Neutrophil (primary cell): ENCODE results near the gene KRTAP10-2.
"Not testable (repeated sequence)": the region's sequence is repeated elsewhere in the genome, so short reads cannot be mapped to it uniquely, and the experiment has no call there.

Experiments
- H3K27ac ChIP-seq: fragments of 200-600 bp; sonication (generic); 2 replicates; pipeline ENCODE4 v1.5.1; 2016; ENCODE audit warnings: mild to moderate bottlenecking, moderate library complexity
- H3K27me3 ChIP-seq: fragments of 200-600 bp; sonication (generic); 2 replicates; pipeline ENCODE4 v1.6.0; 2016; ENCODE audit warnings: mild to moderate bottlenecking
- H3K36me3 ChIP-seq: fragments of 200-600 bp; sonication (generic); 2 replicates; pipeline ENCODE4 v1.5.1; 2017
- H3K4me1 ChIP-seq, 2 experiments: fragments of 200-600 bp in 1 of 2; sonication (generic) in 1 of 2; 1 replicate in 1 of 2; 2 replicates in 1 of 2; pipeline versions ENCODE4 v1.5.1 to v1.6.1; 2013 to 2016; ENCODE audit warnings: low read depth in 1 of 2, low read length in 1 of 2, mild to moderate bottlenecking in 1 of 2, moderate library complexity in 1 of 2; ENCODE audit not compliant: control insufficient read depth in 1 of 2, insufficient read depth in 1 of 2
- H3K4me3 ChIP-seq, 2 experiments: fragments of 200-600 bp in 1 of 2; sonication (generic) in 1 of 2; 1 replicate in 1 of 2; 2 replicates in 1 of 2; pipeline ENCODE4 v1.5.1; 2013 to 2016; ENCODE audit warnings: low read depth in 1 of 2, low read length in 1 of 2, mild to moderate bottlenecking in 1 of 2, moderate library complexity in 1 of 2
- H3K9me3 ChIP-seq: fragments of 200-600 bp; sonication (generic); 2 replicates; pipeline ENCODE4 v1.5.1; 2016
- TF ChIP-seq, protein P1 (sequence below): fragments of 200-600 bp; sonication (generic); IDR thresholded peaks from 2 replicates; pipeline ENCODE4 v1.5.1; 2016; ENCODE audit warnings: antibody characterized with exemption

Gene KRTAP10-2

DNA sequence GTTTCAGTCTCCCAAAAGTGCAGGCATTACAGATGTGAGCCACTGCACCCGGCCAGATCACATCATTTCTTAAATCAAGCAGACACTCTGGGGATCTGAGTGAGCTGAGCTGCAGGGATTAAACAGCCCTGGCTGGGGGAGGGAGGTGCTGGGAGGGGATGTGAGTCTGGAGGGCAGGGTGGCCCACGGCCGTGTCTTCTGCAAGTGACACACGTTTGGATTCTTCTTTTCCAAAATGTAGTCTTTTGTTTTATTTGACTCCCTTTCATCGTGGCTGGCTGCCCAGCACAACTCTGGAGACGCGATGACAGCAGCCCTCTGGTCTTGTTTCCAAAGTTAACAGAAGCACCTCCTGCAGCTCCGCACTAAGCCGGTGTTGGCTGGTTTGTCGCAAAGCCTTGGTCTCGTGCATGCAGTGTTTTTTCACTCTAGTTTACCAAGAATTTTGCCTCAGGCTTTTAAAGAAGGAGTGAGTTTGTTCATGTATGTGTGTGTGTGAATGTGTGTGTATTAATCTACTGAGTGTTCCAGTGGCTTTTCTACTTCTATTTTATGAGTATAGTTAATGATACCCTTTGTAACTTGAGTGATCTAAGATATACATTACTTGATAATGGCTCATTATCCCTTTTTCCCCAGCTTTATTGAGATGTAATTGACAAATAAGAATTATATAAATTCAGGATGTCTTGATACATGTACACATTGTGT, 31.9 kb upstream of the KRTAP10-2 start:
- H3K9me3 ChIP-seq: no peaks in the 10 kb centered on the region
- TF ChIP-seq, protein P1, sequence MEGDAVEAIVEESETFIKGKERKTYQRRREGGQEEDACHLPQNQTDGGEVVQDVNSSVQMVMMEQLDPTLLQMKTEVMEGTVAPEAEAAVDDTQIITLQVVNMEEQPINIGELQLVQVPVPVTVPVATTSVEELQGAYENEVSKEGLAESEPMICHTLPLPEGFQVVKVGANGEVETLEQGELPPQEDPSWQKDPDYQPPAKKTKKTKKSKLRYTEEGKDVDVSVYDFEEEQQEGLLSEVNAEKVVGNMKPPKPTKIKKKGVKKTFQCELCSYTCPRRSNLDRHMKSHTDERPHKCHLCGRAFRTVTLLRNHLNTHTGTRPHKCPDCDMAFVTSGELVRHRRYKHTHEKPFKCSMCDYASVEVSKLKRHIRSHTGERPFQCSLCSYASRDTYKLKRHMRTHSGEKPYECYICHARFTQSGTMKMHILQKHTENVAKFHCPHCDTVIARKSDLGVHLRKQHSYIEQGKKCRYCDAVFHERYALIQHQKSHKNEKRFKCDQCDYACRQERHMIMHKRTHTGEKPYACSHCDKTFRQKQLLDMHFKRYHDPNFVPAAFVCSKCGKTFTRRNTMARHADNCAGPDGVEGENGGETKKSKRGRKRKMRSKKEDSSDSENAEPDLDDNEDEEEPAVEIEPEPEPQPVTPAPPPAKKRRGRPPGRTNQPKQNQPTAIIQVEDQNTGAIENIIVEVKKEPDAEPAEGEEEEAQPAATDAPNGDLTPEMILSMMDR: no peak
- no peaks in the 10 kb centered on the region for H3K4me1 ChIP-seq
- no peaks in the 10 kb centered on the region for H3K36me3 ChIP-seq
- H3K4me3 ChIP-seq: no peak overlapping the region
- peaks cover 37% of the 10 kb centered on the region for H3K27me3 ChIP-seq
- no peak overlapping the region for H3K27ac ChIP-seq

DNA sequence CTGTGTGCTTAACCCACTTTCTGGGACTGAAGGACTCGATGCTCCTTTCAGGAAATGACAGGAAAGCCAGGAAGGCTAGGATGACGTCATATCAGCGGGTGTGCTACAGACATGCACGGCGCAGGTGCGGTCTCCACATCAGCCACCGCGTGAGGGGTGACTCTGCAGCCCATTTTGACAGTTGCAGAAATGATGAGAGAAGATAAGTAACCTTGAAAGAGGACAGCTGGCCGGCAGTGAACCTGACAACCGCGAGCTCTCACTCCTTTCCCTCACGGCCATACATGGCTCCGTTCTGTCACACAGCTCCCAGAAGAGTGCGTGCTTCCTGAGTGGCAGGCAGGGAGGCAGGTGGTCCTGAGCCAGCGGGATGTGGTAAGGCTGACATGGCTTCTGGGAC, 30.8 kb upstream of the KRTAP10-2 start:
- Histone ChIP-seq H3K9me3 (no peaks in the 10 kb centered on the region), H3K4me3 (no peak overlapping the region), H3K4me1 (no peaks in the 10 kb centered on the region), H3K27me3 (peaks cover 37% of the 10 kb centered on the region), H3K27ac (no peak overlapping the region), H3K36me3 (no peaks in the 10 kb centered on the region)
- TF ChIP-seq, protein P1: no peak

DNA sequence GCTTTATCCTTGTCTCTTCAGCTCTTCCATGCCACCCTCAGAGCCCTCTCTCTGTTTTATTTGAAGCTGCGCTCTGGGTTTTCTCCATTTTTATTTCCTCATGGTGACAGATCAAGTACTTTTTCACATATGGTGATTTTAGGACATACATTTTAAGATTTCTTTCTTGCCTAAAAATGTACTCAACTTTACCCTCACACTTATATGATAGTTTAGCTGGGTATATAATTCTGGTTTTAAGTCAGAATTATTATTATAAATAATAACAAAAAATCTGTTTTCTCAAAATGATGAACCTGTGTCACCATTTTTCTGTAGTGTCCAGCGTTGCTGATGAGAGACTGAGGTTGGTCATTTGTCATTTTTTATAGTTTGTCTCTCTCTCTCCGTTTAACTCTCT, 29.9 kb upstream of the KRTAP10-2 start:
- no peaks in the 10 kb centered on the region for H3K36me3 ChIP-seq
- H3K27me3 ChIP-seq: peaks cover 37% of the 10 kb centered on the region
- TF ChIP-seq, protein P1: no peak
- no peaks in the 10 kb centered on the region for H3K9me3 ChIP-seq
- H3K4me1 ChIP-seq: no peaks in the 10 kb centered on the region
- H3K27ac ChIP-seq: no peak overlapping the region
- H3K4me3 ChIP-seq: no peak overlapping the region

DNA sequence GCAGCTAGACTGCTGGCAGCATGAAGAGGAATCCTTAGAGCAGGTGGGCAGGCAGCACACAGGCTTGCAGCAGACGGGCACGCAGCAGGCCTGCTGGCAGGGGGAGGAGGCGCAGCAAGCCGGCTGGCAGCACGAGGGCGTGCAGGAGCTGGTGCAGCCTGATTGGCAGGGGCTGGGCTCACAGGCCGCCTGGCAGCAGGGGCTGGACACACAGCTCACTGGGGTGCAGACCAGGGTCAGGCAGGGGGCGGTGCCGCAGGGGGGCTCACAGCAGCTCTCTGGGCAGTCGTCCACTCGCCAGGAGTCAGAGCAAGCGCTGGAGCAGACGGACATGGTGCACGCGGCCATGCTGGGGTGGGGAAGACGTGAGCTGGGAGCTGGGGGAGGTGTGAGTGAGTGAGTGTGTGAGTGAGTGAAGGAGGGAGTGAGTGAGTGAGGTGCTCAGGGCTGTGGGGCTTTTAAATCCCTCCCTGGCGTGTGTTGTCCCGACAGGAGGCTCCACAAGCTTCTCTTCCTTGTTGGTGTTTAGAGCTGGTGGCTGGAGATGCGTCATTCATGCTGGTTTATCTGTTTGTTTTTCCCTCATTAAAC, 29.0 kb upstream of the KRTAP10-2 start, which contains the start of gene KRTAP10-5:
Gene KRTAP10-5, minus strand, starts transcription at position 374 of the 591 bp plus-strand sequence. Its CDS starts 26 bp downstream, at position 348.
- H3K9me3 ChIP-seq, H3K4me1 ChIP-seq, H3K36me3 ChIP-seq, H3K4me3 ChIP-seq, H3K27ac ChIP-seq: not testable (repeated sequence)
- H3K27me3 ChIP-seq: peaks cover 33% of the 10 kb centered on the region

DNA sequence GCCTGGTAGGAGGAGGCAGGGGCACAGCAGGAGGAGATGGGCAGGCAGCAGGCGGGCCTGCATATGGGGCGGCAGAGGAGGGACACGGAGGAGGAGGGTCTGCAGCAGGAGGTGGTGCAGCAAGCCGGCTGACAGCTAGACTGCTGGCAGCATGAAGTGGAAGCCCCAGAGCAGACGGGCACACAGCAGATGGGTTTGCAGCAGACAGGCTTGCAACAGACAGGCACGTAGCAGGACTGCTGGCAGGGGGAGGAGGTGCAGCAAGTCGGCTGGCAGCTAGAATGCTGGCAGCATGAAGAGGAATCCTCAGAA, 28.5 kb upstream of the KRTAP10-2 start:
- no peak overlapping the region for H3K27ac ChIP-seq
- TF ChIP-seq, protein P1: no peak
- H3K9me3 ChIP-seq: no peaks in the 10 kb centered on the region
- peaks cover 33% of the 10 kb centered on the region for H3K27me3 ChIP-seq
- no peaks in the 10 kb centered on the region for H3K36me3 ChIP-seq
- H3K4me3 ChIP-seq: no peak overlapping the region
- no peaks in the 10 kb centered on the region for H3K4me1 ChIP-seq

DNA sequence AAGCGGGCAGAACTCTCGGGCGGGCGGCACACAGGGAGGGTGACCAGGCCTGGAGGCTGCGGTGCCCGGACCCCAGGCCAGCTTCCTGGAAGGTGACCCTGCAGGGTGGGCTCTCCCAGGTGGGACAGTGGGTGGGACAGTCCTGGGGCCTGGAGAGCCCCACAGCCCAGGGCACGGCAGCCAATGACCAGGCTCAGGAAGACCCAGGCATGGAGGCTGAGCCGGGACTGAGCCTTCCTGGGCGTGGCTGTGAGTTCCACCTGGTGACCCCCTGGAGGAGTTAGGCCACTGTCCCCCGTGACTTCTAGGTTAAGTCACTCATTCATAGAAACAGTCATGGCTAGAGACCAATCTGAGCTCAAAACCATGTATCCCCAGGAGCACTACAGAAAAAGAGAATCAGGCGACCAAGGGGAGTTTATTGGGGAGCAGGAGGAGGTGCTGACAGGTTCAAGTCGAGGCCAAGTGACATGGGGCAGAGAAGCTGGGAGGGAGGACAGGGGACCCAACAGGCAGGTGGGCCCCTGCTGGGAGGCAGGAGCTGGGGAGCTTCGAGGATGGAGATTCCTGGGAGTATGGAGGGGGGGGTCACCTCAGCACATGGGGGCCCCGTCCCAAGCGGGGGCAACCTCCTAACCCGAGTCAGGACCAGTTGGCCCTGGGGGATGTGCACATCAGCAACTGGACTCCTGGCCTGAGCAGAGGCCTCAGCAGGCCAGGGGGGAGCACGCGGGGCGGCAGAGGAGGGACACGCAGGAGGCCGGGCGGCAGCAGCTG, 27.9 kb upstream of the KRTAP10-2 start:
- Histone ChIP-seq H3K4me1 (no peaks in the 10 kb centered on the region), H3K36me3 (no peaks in the 10 kb centered on the region), H3K27ac (no peak overlapping the region), H3K9me3 (no peaks in the 10 kb centered on the region), H3K27me3 (peaks cover 33% of the 10 kb centered on the region), H3K4me3 (no peak overlapping the region)
- TF ChIP-seq, protein P1: no peak
